GM19043 (cell line): Measurements from ENCODE around the gene ST6GAL2.

Experiments
- ATAC-seq: cut with Tn5 transposase; IDR thresholded peaks from one replicate; pipeline ENCODE4 v1.9.1; 2021; ENCODE audit warnings: low read depth; ENCODE audit not compliant: unreplicated experiment

ST6GAL2 gene, protein sequence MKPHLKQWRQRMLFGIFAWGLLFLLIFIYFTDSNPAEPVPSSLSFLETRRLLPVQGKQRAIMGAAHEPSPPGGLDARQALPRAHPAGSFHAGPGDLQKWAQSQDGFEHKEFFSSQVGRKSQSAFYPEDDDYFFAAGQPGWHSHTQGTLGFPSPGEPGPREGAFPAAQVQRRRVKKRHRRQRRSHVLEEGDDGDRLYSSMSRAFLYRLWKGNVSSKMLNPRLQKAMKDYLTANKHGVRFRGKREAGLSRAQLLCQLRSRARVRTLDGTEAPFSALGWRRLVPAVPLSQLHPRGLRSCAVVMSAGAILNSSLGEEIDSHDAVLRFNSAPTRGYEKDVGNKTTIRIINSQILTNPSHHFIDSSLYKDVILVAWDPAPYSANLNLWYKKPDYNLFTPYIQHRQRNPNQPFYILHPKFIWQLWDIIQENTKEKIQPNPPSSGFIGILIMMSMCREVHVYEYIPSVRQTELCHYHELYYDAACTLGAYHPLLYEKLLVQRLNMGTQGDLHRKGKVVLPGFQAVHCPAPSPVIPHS

DNA sequence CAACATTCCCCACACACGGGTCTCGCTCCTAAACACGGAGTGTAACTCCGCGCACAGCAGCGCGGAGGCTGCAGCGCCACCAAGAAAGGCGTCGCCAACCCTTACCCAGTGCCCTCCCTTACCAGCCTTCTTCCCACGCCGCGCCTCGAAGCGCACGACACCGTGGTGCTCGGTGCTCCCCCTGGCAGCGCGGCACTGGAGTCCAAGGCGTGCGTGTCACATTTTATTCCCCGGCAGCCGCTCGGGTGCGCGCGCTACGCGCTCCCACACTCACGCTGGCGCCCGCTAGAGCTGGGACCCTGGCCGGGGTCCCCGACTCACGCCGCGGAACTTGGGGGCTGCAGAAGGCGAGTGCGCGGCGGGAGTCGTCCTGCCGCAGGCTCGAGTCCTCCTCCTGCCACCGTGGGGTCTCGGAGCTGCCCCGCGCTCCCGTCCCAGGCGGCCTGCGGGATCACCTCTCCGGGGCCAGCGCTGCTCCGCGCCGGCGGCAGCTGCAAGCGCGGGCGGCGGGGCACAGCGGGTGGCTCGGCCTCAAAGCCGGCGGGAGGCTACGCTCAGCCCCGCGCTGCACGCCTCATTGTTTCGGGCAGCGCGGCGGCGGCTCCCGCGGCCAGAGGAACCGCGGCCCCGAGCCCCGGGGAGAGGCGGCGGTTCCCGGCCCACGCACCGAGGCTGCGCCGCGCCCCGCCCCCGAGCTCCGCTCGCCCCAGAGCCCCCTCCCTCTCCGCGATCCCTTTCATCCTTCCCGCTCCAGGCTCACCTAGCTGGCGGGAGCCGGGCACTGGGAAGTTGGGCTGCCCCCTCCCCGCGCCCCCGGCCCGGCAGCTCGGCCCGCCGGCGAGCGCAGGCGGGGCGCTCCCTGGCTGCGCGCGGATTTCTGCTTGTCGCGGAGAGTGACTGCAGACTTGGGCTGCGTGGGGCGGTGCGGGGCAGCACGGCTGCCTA lies at the start of gene ST6GAL2:
Gene ST6GAL2, minus strand, starts transcription at position 197 of the 945 bp plus-strand sequence. CDS start 42,190 bp downstream, outside the sequence.
- no peak for ATAC-seq

DNA sequence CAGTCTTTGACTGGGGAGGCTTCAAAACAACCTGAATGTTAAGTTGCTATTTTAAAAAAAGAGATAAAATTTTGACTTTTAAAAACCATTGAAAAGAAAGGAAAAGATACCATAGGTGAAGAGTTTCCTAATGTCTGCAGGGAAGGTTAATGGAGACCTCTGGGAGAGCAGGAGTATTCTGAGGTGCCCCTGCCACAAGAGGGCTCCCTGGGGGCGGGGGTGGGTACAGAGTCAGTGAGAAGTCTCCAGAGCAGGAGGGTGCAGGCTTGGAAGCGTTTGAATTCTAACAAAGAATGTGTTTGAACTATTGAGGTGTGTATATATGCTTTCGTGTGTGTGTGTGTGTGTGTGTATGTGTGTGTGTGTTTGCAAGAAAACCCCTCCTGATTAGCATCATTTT lies 46.7 kb upstream of the ST6GAL2 start:
- no peak for ATAC-seq

DNA sequence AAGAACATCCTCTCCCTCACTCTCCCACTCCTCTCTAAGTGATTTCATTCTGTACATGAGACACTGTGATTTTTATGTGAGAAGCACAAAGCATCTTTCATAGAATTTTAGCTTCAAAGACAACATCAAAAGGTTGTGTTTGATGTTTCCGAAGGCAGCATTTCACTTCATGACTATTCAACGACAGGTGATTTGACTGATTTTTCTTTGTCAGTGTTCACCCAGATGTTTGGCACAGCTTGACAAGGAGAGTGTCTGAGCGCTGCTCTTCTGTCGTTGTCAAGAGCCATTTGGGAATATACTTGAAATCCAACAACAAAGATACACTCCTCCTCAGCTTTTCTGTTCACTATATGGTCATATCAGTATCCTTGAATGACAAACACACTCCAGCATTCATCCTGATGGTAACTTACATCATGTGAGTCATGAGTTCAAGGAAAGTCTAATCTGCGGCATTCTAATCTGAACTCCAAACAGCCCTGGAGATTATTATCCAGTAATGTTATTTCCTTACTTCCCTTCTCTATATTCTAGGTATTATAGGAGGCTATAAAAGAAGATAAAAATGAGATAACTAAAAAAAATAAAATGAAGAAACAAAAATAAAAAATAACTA lies 45.9 kb upstream of the ST6GAL2 start:
- no peak for ATAC-seq

GRCh38 chr2:106921451-106921850 lies 35.5 kb upstream of the ST6GAL2 start:
- ATAC-seq: no peak

DNA sequence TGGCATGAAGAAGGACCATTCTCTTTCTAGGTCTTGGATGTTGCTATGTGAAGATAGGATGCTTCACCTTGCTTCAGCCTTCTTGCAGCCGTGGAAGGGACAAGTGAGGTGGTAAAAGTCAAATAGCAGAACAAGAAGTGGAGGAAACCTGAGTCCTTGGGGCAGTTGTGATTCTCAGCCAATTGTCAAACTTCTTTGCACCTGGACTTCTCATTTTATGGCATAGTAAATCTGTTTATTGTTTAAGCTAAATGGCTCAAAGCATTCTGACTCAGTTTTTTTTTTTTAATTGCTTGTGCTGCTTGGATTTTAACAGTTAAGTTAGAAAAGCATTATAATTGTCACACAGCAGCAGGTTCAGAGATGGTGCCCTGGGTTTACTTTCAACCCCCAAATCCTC lies 33.0 kb upstream of the ST6GAL2 start:
- no peak for ATAC-seq

DNA sequence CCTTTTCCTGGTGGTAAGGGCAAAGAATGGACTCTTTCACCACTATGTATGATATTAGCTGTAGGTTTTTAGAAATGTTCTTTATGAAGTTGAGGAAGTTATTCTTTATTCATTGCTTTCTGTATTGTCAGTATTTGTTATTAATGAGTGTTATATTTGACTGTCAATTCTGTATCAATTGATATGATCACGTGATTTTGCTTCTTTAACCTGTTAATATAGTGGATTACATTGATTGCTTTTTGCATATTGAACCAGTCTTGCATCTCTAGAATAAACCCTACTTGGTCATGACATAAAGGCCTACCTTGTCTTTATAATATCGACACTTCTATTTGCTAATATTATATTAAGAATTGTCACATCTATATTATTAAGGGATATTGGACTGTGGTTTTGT lies 18.3 kb upstream of the ST6GAL2 start:
- ATAC-seq: no peak

- no peak for ATAC-seq
Measured at GRCh38 chr2:106899786-106900530, 14.0 kb upstream of the ST6GAL2 start.

DNA sequence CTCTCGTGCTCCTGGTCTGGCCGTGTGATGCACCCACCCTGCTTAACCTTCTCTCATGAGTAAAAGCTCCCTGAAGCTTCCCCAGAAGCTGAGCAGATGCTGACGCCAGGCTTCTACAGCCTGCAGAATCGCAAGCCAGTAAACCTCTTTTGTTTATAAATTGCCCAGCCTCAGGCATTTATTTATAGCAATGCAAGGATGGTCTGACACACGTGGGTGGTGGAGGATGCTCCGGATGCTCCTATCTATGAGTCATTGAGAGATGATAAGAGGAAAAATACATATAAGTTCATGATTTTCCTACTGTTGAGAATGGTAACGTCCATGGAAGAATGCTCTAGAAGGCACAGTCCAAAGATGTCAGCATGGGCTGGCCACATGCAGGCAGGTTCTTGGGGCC lies 8.6 kb upstream of the ST6GAL2 start:
- ATAC-seq: no peak

DNA sequence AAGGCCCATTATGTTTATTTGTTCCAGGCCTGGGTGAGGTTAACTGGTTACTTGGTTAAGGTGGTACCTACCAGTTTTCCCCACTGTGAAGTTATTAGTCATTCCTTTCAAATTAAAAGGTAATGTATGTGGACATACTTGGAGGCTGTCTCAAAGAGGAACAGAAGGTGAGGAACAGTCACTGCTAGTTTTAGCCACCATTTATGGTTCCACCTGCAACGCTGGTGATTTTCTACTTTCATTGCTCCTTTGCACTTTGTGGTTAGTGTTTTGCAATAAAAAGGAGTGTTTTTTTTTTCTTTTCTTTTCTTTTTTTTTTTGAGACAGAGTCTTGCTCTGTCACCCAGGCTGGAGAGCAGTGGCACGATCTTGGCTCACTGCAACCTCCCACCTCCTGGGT lies 6.1 kb upstream of the ST6GAL2 start:
- no peak for ATAC-seq

- ATAC-seq: no peak
Measured at GRCh38 chr2:106890606-106891005, 4.6 kb upstream of the ST6GAL2 start.

GRCh38 chr2:106886916-106887758 lies 1.2 kb upstream of the ST6GAL2 start:
- ATAC-seq: no peak

DNA sequence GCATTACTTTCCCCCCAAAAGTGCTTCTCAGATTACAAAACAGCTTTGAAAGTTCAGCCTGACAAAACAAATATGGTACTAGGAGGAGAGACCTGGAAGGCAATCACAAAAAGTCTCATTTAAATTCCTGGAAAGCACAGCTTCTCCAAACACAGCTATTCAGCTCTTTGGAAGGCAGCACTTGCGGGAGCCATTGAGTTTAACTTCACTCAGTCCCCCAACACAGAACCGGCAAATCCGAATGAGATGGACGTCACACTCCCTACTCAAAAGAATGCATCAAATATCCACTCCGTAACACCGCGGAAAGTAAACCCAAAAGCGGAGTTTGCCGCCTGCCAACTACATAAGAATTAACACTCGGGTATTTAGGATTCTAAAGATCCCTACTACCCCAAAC lies 638 bp downstream of the ST6GAL2 start:
- ATAC-seq: no peak

DNA sequence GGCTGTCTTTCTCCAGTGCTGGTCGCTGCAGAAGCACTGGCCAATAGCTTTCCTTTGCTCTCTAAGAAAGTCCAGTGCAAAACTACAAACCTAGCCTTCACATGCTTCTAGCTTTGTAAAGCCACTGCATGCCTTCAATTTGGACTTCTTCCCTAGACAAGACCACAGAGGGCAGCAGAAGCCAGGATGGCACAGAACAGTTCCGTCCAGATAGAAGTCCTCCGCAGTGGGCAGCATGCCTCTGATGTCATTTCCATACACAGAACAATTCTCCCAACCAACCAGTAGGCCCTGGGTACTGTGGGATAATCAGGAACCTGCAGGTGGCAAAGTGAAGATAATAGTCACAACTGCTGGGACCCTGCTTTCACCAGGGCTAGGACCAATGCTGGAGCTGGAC lies 3.3 kb downstream of the ST6GAL2 start:
- ATAC-seq: no peak

- no peak for ATAC-seq
Measured at GRCh38 chr2:106878206-106878605, 7.8 kb downstream of the ST6GAL2 start.

GRCh38 chr2:106876699-106877098 lies 9.3 kb downstream of the ST6GAL2 start:
- no peak for ATAC-seq

DNA sequence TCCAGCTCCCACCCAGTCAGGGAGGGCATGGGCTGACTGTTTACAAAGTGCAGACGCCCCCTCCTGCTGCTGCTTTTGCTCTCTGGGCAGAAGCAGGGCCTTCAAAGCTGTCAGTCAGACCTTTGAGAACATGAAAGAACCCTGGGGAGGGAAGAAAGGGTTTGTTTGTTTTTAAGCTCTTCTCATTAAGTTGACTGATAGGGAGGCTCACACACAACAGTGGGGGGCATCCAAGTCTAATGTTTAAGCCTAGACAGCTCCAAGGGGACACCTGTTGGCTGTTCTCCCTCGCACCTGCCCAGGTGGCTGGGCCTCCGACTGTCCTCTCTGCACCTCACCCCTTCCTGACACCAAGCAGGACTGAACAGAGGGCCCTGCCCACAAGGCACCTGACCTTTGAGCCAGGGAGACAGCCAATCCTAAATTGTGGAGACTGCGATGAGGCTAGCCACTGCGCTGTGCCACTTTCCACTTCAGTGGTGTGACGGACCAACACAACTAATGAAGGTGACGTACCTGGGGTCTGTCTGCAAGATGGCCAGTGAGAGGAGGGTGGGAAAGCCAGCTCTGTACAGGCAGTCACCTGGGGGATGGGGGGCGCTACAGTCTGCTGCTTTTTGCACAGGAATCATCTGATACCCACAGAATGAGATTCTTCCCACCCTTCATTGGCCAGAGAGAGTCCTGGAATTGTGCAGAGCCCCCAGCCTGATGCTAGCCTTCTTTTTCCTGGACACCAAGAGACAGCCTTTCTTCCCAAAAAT lies 16.3 kb downstream of the ST6GAL2 start:
- no peak for ATAC-seq

- no peak for ATAC-seq
Measured at GRCh38 chr2:106868275-106868674, 17.7 kb downstream of the ST6GAL2 start.

DNA sequence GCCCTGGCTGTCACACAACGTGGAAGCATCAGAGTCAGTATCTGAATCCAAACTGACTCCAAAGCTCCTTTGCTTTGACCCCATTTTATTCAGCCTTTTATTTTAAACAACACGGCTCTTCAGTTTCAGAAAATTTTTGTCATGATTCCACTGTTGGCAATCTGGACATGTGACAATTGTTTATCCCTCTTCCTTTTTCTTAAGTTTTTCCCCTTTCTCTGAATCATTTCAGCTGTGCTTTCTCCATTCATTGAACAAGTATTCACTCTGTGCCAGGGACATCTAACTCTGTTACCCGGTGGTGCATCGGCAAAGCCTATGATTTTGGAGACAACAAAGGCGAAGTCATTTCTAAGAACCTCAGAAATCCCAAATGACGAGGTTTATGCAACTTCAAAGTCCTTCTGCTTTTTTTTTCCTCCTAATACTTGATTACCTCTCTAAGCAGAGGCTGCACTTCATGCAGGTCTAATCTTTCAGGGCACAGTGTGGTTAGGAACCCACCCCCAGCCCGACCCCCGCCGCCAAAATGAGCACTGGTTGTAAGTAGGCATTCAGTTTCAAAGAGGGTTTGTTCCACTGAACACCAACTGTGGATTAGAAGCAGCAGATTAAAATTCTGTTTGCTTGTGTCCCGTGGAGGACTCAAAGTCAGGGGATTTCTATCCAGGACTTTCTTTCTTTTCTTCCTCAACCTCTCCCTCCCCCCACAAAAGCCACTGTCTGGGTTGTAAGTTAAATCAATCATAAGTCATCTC lies 18.6 kb downstream of the ST6GAL2 start:
- ATAC-seq: no peak
